HG02840 (cell line): ENCODE data around the gene ADAMTSL3.

Source experiments
- ATAC-seq: cut with Tn5 transposase; IDR thresholded peaks from one replicate; pipeline ENCODE4 v1.9.1; 2021; ENCODE audit warnings: mild to moderate bottlenecking, moderate library complexity, moderate number of reproducible peaks; ENCODE audit not compliant: unreplicated experiment, low FRiP score

Gene ADAMTSL3

DNA sequence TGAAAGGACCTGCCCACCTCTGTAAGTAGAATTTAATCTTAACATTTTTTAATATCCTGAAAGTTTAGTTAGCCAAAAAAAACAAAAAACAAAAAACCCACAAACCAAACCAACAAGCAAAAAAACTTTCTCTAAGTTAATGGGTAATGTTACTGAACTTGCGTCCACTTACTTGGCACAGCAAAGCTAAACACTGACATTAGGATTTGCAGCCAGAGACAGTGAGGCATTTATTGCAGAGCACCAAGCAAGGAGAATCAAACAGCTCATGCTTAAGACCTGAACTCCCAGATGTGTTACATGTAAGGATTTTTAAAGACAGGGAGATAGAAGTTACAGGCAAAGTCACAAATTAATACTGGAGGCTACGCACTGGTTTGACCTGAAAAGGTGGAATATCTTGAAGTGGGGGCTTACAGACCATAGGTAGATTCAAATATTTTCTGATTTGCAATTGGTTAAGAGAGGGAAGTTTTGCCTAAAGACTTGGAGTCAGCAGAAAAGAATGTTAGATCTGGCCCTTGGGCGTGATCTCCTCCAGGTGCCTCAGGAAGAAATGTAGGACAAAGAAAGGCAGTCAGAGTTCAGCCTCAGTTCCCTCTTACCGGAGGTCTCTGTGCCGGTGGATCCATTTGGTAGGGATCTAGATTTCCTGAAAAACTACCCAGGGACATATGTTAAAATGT, 205.0 kb downstream of the ADAMTSL3 start:
- ATAC-seq = no peak

DNA sequence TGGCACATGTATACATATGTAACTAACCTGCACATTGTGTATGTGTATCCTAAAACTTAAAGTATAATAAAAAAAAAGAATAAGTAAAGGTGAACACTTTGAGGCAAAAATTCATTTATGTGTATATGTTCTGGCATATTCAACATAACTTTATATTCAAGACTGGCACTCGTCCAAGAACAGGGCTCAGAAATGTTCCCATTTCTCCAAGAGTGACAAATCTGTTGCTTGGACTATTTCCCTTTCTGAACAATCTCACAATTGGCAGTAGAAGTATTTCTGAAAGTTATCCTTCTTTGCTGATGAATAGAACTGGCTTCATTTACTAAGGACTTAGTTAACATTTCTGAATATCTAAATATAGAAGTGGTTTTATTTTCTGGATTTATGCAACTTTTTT, 212.8 kb downstream of the ADAMTSL3 start:
- ATAC-seq = no peak

DNA sequence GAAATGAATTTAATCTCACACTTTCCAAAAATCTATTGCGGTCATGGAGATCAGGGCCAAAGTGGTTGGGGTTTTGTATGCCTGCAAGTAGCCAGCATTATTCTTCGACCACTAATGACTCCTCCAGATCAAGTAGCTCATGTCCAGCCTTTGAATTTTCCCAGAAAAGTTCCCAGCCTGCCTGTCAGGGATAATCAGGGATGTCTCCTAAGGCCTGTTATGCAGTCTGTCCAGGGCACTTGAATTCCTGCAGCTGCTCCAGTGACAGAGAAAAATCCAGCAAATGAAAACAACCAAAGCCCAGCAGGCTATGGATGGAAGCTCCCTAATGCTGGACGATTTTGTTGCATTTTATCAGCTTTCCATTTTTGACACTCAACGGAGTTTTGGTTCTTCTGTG, 215.4 kb downstream of the ADAMTSL3 start:
- ATAC-seq = no peak

DNA sequence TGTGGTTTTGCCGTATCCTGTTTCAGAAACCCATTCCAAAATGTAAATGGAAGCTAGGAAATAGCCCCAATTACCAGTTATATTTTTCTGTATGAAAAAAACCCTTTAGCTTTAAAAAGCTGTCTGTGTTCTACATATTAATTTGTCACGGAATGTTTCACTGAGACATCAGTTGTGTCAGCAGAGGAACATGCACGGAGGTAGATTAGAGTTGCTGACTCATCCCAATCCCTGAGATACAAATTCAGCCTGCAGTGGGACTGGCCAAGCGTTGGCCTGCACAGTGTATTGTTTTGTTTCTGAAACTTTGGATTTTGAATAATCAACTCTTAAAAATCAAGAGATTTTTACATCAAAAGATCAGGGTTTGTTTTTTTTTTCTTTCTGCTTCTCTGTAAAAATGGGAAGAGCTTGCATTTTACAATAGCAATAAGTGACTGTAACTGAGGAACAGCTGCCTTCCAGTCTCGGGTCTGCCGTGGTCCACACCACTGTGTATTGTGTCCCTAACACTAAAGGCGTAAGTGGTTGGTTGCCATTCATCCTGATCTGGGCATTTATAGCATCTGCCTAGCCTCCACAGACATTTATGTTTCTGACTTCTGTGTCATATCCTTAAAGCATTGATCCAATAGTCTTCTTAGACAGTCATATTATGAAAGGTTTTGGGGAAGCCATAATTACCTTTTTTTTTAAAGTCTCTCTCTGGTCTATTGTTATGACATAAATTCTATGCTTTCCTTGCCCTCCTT, 218.1 kb downstream of the ADAMTSL3 start:
- no peak for ATAC-seq

DNA sequence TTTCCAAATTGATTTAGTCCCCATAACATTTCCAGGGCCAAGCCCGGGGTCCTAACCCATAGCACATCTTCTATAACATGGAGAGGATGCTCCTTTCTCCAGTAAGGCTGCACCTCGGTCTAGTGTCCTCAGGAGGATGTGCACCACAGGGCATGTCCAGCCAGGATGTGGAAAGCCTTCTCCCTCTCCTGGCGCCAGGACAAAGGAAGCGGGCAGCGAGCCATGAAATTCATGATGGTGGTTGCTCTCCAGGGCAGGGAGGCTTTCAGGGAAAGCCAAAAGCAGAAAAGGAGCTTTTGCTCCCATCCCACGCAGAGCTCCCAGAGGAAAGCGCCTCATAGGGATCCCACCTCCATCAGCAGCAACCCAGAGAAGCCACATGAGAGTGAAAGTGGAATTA, 220.0 kb downstream of the ADAMTSL3 start:
- ATAC-seq = no peak

DNA sequence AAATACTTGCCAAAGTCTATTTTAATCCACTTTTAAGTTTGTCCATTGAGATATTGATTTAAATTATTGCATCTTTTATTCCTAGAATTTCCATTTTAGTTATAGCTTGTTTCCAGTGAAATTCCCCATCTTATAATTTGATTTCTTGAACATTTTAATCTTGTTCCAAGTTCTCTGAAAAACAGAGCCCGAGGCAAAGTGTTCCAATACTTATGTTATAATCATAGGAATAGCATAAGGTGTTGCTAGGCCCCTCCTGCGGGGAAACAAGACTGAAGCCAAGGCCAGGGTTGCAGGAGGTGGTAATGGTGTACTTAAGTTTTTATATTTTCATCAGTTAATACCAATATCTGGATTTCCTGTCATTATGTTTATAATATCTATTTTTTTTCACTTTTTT, 226.6 kb downstream of the ADAMTSL3 start:
- ATAC-seq = no peak

DNA sequence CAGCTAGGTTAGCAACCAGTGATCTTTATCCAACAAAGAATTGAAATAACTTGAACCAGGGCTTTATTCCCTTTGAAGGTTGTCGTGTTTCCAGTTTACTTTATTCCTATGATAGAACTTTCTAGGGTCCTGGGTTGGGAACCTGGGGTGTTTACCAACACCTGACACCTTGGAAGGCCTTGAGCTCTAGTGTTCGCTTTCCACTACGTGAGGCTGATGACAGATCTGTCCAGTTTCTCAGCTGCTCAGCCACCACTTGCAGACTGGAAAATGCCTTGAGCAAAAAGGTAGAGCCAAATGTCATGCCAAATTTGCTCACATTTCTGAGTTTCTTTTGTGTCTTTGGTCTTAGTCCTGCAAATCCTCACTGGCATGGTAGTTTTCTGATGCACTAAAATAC, 227.2 kb downstream of the ADAMTSL3 start:
- ATAC-seq = no peak

DNA sequence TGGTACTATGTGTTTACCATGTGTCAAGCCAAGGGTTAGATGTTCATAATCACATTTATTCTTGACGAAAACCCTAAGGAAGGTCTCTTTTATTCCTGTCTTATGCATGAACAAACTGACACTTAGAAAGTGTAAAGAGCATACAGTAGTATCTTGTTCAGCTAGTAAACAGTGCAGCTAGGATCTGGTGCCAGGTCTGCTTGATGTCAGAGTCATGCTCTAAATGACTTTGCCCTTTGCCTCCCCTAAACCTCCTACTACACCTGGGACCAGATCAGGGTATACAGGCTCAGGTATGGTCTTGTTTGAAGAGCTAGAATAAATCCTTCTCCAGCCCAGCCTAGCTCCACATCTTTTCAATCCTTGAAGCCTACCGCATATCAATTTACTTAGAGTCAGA, 232.4 kb downstream of the ADAMTSL3 start:
- ATAC-seq = no peak

DNA sequence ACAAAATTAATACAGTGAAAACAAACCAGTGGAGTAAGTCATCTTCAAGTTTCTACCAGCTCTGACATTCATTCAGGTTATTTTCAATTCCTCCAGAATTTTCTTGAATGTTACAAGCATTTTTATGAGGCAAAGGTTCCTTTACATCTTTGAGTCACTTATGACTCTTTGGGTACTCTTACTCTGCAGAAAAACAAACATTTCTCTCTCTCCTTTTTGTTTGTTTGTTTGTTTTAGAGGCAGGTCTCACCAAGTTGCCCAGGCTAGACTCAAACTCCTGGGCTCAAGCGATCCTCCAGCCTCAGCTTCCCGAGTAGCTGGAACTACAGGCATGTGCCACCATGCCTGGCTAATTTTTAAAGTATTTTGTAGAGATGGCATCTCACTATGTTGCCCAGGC, 233.5 kb downstream of the ADAMTSL3 start:
- no peak for ATAC-seq

DNA sequence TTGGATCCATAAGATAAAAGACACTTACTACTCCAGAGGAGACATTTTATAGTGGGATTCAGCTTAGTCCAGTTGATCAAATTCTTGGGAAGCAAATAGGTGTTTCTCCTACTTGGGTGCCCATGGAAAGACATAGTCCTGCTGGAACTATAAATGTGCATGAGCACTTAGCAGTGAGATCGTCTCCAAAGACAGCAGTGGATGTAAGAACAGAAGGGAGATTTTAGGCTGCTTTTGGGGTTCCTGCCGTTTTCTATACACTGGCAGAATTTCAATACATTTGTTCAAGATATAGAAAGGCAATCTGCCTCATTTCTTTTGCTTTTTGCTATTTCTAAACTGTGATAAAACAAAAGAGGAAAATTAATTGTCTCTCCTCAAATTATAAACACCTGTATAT, 234.0 kb downstream of the ADAMTSL3 start:
- ATAC-seq = no peak

DNA sequence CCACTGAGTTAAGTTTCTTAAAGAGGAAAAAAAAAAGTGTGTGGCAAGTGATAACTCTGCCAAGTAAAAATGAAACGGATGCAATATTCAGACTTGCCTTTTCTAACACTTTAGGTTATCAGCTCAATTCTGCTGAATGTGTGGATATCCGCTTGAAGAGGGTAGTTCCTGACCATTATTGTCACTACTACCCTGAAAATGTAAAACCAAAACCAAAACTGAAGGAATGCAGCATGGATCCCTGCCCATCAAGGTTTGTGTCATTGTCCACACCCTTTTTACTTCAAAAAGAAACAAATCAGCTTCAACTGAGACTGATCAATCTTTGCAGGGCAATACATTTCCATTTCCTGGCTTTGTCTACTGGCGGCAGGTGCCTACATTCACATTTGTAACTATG, 236.1 kb downstream of the ADAMTSL3 start:
- ATAC-seq = no peak

DNA sequence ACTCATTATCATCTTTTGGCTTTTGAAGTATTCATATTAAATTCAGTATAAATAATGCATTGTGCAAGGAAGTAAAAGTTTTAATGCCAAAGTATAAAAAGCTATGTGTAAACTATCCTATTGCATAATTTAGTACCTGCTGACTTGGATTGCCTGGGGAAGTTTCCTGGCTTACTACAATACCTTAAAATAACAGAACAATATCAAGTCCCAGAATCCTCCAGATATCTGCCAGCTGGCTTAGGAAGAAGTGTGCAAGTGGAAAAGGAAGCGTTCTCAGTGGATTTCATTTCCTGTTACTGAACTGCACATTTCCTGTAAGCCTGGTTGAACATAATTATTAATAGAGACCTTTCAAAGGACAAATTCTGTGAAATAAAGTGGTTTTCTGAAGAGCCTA, 236.7 kb downstream of the ADAMTSL3 start:
- ATAC-seq = no peak

DNA sequence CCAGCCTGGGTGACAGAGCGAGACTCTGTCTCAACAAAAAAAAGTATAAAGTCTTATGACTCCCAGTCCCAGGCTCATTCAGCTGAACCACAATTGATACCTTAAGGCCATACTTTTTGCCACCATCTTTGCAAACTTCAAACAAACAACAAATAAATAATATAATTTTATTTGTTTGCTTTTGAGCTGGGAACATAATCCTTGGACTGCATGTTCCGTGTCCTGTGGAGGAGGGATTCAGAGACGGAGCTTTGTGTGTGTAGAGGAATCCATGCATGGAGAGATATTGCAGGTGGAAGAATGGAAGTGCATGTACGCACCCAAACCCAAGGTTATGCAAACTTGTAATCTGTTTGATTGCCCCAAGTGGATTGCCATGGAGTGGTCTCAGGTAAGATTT, 238.6 kb downstream of the ADAMTSL3 start:
- ATAC-seq = no peak

DNA sequence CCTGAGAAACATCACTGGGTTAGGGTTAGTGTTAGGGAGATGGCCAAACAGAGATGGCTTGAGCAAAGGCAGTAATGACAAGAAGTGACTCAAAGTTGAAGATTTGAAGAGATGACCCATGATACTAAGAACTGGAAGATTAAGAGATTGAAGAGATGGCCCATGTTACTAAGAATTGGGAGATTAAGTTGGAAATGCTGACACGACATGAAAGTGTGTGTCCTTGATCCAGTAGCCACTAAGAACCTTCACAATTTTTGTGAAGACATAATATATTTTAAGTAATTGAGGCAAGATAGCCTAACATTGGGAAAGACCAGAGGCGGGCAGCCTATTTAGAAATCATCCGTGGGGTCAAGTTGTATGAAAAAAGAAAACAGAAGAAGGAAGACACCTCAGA, 239.4 kb downstream of the ADAMTSL3 start:
- ATAC-seq = no peak

DNA sequence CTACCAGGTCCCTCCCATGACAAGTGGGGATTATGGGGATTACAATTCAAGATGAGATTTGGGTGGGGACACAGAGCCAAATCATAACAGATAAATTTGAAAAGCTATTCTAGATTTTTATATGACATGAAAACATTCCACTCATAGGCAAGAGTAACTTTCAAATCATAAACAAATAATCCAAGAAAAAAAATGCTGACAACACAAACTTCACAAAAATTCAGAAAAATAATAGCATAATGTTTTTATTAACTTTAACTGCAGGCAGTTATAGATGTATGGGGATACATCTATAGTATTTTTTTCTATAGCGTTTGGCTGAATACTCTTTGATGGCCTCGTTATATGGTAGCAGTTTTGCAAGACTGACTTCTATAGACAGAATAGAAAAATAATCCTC, 243.1 kb downstream of the ADAMTSL3 start:
- ATAC-seq = no peak

DNA sequence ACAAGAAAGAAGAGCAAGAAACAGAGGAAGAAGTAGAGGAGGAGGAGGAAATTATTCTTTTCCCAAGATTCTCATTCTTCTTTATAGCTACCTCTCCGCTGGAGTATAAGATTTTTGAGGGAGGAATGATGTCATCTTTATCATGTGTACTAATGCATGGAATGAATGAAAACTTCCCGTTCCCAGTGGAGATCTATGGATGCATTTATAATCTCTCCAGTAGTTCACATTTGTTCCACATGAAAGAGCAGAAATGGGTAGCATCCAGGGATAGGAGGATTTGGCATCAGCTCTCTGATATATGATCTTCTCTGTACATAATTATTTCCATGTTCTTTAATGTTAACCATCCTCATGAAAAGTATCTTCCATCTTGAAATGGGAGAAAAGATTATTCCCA, 244.4 kb downstream of the ADAMTSL3 start:
- no peak for ATAC-seq

DNA sequence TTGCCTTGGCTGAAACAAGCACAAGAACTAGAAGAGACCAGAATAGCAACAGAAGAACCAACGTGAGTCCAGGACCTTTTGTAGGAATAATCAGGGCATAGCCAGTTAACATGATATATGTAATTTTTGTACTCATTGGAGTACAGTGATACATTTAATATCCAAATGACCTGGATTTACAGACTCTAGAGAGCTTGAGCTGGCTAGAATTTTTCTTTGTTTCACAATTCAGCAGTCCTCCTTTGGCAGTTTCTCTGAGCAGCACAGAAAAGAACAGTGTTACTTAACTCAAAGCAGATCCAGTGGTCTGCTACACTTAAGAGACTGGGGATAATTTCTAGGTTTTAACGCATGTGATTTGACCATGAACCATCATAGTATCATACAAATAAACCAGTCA, 245.7 kb downstream of the ADAMTSL3 start:
- no peak for ATAC-seq

DNA sequence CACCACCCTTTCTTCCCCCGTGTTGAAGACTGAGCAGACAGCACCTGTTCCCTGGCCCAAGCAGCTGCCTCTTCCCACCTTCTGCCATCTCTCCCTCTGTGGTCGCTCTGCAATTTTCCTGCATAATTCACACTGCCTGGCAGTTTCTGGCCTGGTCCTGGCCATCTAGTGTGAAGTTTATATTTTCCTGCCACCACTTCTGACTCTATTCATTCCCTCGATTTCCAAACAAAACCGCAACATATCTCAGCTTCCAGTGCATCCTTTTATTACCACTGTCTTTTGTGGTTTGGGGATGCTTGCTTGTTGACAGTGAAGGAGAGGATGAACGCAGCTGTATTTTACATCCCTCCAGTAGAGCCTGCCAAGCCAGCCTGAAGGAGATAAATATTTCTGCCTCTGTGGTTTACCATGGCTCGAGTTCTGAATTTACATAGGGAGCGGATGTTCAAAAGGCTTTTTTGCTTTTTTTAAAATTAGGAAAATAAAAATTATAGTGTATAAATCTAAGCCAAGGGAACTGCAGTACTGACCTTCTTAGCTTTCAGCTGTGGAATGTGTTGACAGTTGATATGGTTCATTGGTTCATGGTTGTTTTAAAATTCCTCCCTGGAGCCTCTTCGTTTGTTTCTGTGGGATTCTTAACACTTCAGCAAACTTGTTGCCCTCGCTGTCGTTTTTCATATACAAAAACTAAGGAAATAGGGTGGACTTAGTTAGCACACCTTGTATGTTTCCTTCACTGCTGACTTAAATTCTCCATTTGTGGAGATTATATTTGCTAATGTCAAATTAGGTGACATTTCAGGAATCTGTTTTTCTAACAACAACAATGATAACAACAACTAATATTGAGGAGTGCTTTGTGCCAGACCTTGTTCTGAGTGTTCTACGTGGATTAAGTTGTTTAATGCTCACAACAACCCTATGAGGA, 250.5 kb downstream of the ADAMTSL3 start:
- ATAC-seq = no peak

DNA sequence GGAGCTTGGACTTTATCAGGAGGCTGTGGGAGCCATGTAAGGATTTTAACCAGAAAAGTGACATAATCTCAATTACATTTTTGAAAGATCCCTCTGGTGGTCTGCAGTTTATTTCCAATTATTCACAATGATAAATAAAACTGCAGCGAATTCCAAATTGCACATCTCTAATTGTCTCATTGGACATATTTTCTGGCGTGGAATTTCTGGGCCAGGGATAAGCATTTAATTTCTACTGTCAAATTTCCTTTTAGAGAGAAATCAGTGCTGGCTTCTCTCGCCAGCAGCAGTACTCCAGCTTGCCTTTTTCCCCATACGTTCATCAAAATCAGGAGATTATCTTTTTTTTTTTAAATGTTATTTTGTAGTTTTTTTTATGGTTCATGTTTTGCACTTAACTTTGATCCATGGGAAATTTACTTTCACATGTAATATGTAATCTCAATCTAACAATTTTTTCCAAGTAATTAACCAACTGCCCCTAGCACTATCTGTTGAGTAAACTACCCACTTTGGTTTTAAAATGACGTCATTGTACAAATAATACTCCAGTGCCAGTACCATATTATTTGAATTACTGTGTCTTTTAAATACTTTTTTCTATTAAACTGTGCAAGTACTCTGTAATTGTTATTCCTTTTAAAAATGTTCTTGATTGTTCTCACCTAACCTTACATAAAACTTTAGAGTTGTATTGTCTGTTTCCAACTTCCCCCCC, 251.8 kb downstream of the ADAMTSL3 start:
- no peak for ATAC-seq

DNA sequence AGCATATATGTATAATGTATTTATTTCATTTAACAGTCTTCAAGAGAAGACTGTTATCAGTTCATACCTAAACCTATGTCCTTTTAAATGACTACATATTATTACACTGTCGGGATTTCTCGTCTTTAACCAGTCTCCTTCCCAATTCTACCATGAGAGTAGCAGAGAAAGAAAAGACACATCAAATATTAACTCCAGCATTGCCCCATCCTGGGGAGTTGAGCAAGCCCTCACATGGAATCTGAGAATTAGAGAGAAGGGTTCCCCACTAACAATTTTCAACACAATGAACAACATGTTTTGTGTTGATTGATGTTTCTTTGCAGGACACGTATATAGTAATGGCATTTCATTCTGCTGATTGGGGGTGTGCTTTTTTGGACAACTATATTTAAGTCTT, 257.4 kb downstream of the ADAMTSL3 start:
- no peak for ATAC-seq

DNA sequence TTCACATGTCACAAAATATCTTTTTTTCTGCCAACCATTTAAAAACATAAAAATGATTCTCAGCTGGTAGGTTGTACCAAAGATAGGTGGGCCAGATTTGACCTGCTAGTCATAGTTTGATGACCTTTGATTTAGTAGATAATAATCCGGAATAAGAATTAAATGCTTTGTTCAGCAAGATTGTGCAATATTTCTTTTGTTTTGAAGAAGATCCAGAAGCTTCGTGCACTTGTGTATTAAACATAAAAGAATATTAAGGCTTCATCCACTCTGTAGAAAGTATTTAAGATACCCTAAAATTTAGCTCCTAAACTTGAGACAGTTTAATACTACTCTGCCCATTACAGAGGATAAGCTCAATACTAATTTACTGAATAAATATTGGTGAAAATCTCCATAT, 258.4 kb downstream of the ADAMTSL3 start:
- no peak for ATAC-seq
